ENCODE results near the gene LOXL1. TPM values are rescaled to one million over a fixed set of nuclear protein-coding genes. Genes with fewer than 3 reads are reported as not detected.
A peak's percentile ranks its signal among the peaks of the same experiment; 100 is the strongest.

Gene LOXL1
- total and polyA plus RNA-seq, 9 of the 15 experiments (the other 6 are each of a cell fraction or from before 2014, with no cell fraction given): 0.14 TPM; not detected in 8

GRCh38 chr15:73899197-73900094 is 26.8 kb upstream of the LOXL1 start:
- no peaks in the 10 kb centered on the region for H3K79me2 ChIP-seq (ENCODE audit: control insufficient read depth, insufficient read depth, low read length)
- TF ChIP-seq YY1 (IDR thresholded peaks at IDR 0.05; ENCODE audit: borderline replicate concordance in 1 of 3, control insufficient read depth in 1 of 3, extremely low read depth in 1 of 3, insufficient read depth in 3 of 3, insufficient read length in 1 of 3, insufficient replicate concordance in 2 of 3, low read depth in 1 of 3, low read length in 2 of 3) (no peak), SPI1 (IDR thresholded peaks at IDR 0.05; ENCODE audit: borderline replicate concordance, low read depth, low read length) (peak; percentile 40; the same call in 1 of the 2 replicates)
- in situ Hi-C loops (cut with MboI): no loop called here
- H2AFZ ChIP-seq (ENCODE audit: low read depth, low read length): no peak overlapping the region
- no peak overlapping the region for H3K4me2 ChIP-seq (ENCODE audit: insufficient read depth, low read length)
- CTCF ChIA-PET (ENCODE audit: low intra/inter-chr PET ratio): interaction anchor here (0.6 kb wide), 1 partner anchor 65 kb away, joined by 5 read pairs; no protein-coding TSS in a partner anchor
- no peak for FAIRE-seq
- no peak overlapping the region for H3K9ac ChIP-seq (ENCODE audit: insufficient read depth in 1 of 2, low read depth in 2 of 2, low read length in 2 of 2)
- ATAC-seq: no peak
- H3K27ac ChIP-seq (ENCODE audit: extremely low read depth, low read depth, low read length): no peak overlapping the region
- peaks cover 7 to 73% of the 10 kb centered on the region in 2 experiments; a peak in 4 of 5 replicates for H3K27me3 ChIP-seq (ENCODE audit: control insufficient read depth in 2 of 2, insufficient read depth in 2 of 2, low read length in 2 of 2)
- H3K4me3 ChIP-seq: no peak overlapping the region
- DNase-seq (ENCODE audit: extremely low read depth in 1 of 4, low spot score in 3 of 4): no peak
- POLR2A ChIA-PET: interaction anchor here (0.5 to 1.0 kb wide), 3 partner anchors 19 to 585 kb away, joined by 3 read pairs; no protein-coding TSS in a partner anchor
- H3K36me3 ChIP-seq (ENCODE audit: control insufficient read depth, insufficient read depth, low read length): no peaks in the 10 kb centered on the region
- WGBS (ENCODE audit: insufficient coverage, low coverage, missing lambda C conversion rate): 1% methylated on average over 15 of the region's 15 CpGs
- H3K4me1 ChIP-seq (replicated peaks in 1 of 2; ENCODE audit: control insufficient read depth in 2 of 2, insufficient read depth in 2 of 2, low read length in 2 of 2): peaks cover 0 to 3% of the 10 kb centered on the region in 2 experiments; a peak in 1 of 5 replicates
- H4K20me1 ChIP-seq (replicated peaks; ENCODE audit: control insufficient read depth, insufficient read depth, low read length): no peaks in the 10 kb centered on the region; the same call in none of the 2 replicates
- BruUV-seq (replicated peaks): no TSS peak
- no peaks in the 10 kb centered on the region for H3K9me3 ChIP-seq (replicated peaks; ENCODE audit: control insufficient read depth, insufficient read depth, low read depth, low read length)
- intact Hi-C loops (cut with micrococcal nuclease): no loop called here
- H3K9me1 ChIP-seq (ENCODE audit: control insufficient read depth, insufficient read depth, low read length): no peaks in the 10 kb centered on the region

Measured in K562 (cell line).